K562 (cell line): ENCODE measurements around the gene SYNGR3. TPM values are rescaled to one million over a fixed set of nuclear protein-coding genes. Genes with fewer than 3 reads are reported as not detected.

ENCODE experiments used
- ATF7 ChIP-seq: fragments of 450-650 bp; IDR thresholded peaks from 2 replicates; pipeline ENCODE4 v1.7.1; 2014; ENCODE audit warnings: mild to moderate bottlenecking, moderate library complexity
- BRD9 ChIP-seq: fragments of 450-650 bp; IDR thresholded peaks from 2 replicates; pipeline ENCODE4 v1.6.1; 2018; ENCODE audit warnings: low read depth; ENCODE audit not compliant: partially characterized antibody
- CHAMP1 ChIP-seq: fragments of 450-650 bp; IDR thresholded peaks from 2 replicates; pipeline ENCODE4 v1.6.1; 2016; ENCODE audit warnings: mild to moderate bottlenecking
- CHCHD3 ChIP-seq: fragments of 250-450 bp; sonication (Bioruptor Pico); IDR thresholded peaks from 2 replicates; pipeline ENCODE4 v2.1.2; 2022; ENCODE audit warnings: mild to moderate bottlenecking
- HINFP ChIP-seq: fragments of 450-650 bp; conservative IDR thresholded peaks from 2 replicates; pipeline ENCODE4 v1.6.1; 2016; ENCODE audit warnings: missing genetic modification characterization, low read depth, mild to moderate bottlenecking, control low read depth, missing compliant biosample characterization
- JUND ChIP-seq, 2 experiments: IDR thresholded peaks; 2 replicates in 1 of 2; 3 replicates in 1 of 2; pipeline ENCODE4 v1.6.1; 2011; ENCODE audit warnings: borderline replicate concordance in 2 of 2, low read depth in 2 of 2, low read length in 2 of 2, improper control_type of control experiment in 1 of 2, missing biosample characterization in 1 of 2, missing genetic modification characterization in 1 of 2, missing genetic modification reagents in 1 of 2
- RBM14 ChIP-seq: fragments of 200-400 bp; formaldehyde crosslinking; IDR thresholded peaks from 2 replicates; pipeline ENCODE4 v1.6.1; 2018; ENCODE audit warnings: low read depth, mild to moderate bottlenecking, low read length, moderate library complexity, borderline replicate concordance; ENCODE audit not compliant: insufficient read depth
- SMARCA4 ChIP-seq: fragments of 450-650 bp; IDR thresholded peaks from 2 replicates; pipeline ENCODE4 v1.6.1; 2016
- THRA ChIP-seq: fragments of 450-650 bp; IDR thresholded peaks from 2 replicates; pipeline ENCODE4 v1.6.1; 2017; ENCODE audit warnings: mild to moderate bottlenecking, moderate library complexity
- ZBTB49 ChIP-seq: sonication (generic); formaldehyde crosslinking; IDR thresholded peaks from 2 replicates; pipeline ENCODE4 v1.8.0; 2022; ENCODE audit warnings: missing genetic modification reagents, mild to moderate bottlenecking, borderline replicate concordance
- ZNF217 ChIP-seq: sonication (generic); formaldehyde crosslinking; IDR thresholded peaks from 2 replicates; pipeline ENCODE4 v1.8.0; 2022; ENCODE audit warnings: mild to moderate bottlenecking, missing genetic modification reagents
- ZNF41 ChIP-seq: fragments of 250-450 bp; sonication (Bioruptor Pico); conservative IDR thresholded peaks from 2 replicates; pipeline ENCODE4 v1.4.0; 2020; ENCODE audit warnings: mild to moderate bottlenecking
- ZNF609 ChIP-seq: sonication (generic); formaldehyde crosslinking; IDR thresholded peaks from 2 replicates; pipeline ENCODE4 v1.8.1; 2023; ENCODE audit warnings: missing genetic modification reagents, mild to moderate bottlenecking, borderline replicate concordance
- polyA plus RNA-seq, 8 experiments: library from polyadenylated mRNA; depleted of rRNA in 4 of 8; stranded (reverse) in 5 of 8; unstranded in 3 of 8; fragments of >200 nt; fragmentation: Nextera tagmentation in 2 of 8; fragmentation: Illumina TruSeq in 1 of 8; extraction: Ambion mirVana in 2 of 8; extraction: Trizol in 1 of 8; gene quantifications; 2 replicates each; pipeline versions ENCODE4 v1.2.1 to v1.2.3, GENCODE V29; 2011 to 2014; ENCODE audit warnings: inconsistent platforms in 1 of 8, missing spikeins in 1 of 8
- total RNA-seq, 7 experiments: library from RNA; depleted of rRNA in 6 of 7; stranded (reverse); fragments of >200 nt in 6 of 7; fragmentation: Illumina TruSeq in 2 of 7; extraction: Trizol in 2 of 7; gene quantifications; 2 replicates each; pipeline versions ENCODE4 v1.2.1 to v1.2.3, GENCODE V29; 2011 to 2021; ENCODE audit warnings: low replicate concordance in 1 of 7

SYNGR3 gene
- total and polyA plus RNA-seq, 9 of the 15 experiments (the other 6 are each of a cell fraction or from before 2014, with no cell fraction given) = 3.7 to 69.2 (median 36.3) TPM

- TF ChIP-seq HINFP (tag) = no peak
- TF ChIP-seq BRD9 = peak; percentile 6
- TF ChIP-seq CHAMP1 = no peak
- no peak for TF ChIP-seq ZNF41 (CRISPR knock-in tag)
- no peak for TF ChIP-seq CHCHD3
- TF ChIP-seq ZBTB49 (CRISPR knock-in tag) = no peak; the same call in 1 of the 2 replicates
- TF ChIP-seq THRA = no peak
- TF ChIP-seq ZNF609 (CRISPR knock-in tag) = no peak
- no peak for TF ChIP-seq JUND (IDR thresholded peaks at IDR 0.05; ENCODE audit: borderline replicate concordance, low read depth, low read length)
- TF ChIP-seq JUND (tag; IDR thresholded peaks at IDR 0.05; ENCODE audit: borderline replicate concordance, low read depth, low read length) = no peak
- TF ChIP-seq RBM14 = no peak
- no peak for TF ChIP-seq ZNF217 (CRISPR knock-in tag)
- no peak for TF ChIP-seq SMARCA4
- TF ChIP-seq ATF7 = no peak
These were observed 25.8 kb upstream of the SYNGR3 start (continued) for GRCh38 chr16:1963806-1964505.
